Testis (tissue), 3 donors: ENCODE results near the gene IFI27L2. TPM values are rescaled to one million over a fixed set of nuclear protein-coding genes. Genes with fewer than 3 reads are reported as not detected.

Source experiments
- DNase-seq: peaks from one replicate; pipeline ENCODE4 v3.0.0-alpha.2; 2019
- H3K27ac ChIP-seq, 2 donors: fragments of 200-600 bp; sonication (generic); one replicate each; pipeline ENCODE4 v1.5.1; 2019
- H3K27me3 ChIP-seq: fragments of 200-600 bp; sonication (generic); one replicate; pipeline ENCODE4 v1.5.1; 2019
- H3K36me3 ChIP-seq: fragments of 200-600 bp; sonication (generic); one replicate; pipeline ENCODE4 v1.5.1; 2017; ENCODE audit warnings: low read depth; ENCODE audit errors: missing control alignments
- H3K4me1 ChIP-seq: fragments of 200-600 bp; sonication (generic); one replicate; pipeline ENCODE4 v1.5.1; 2019
- H3K4me3 ChIP-seq, 2 donors: fragments of 200-600 bp; sonication (generic); one replicate each; pipeline ENCODE4 v1.5.1; 2017 to 2019
- H3K9me3 ChIP-seq: fragments of 200-600 bp; sonication (generic); one replicate; pipeline ENCODE4 v1.5.1; 2017
- POLR2A ChIP-seq: fragments of 450-650 bp; IDR thresholded peaks from one replicate; pipeline ENCODE4 v1.6.1; 2017; ENCODE audit warnings: antibody characterized with exemption, mild to moderate bottlenecking, moderate library complexity
- WGBS, 2 donors: methylation state at CpG; one replicate each; pipeline ENCODE4 v1.1.5; 2018; 5-methylcytosine and 5-hydroxymethylcytosine counted together
- intact Hi-C: fragments of 100-400 bp; cut with DNase I; formaldehyde crosslinking; loops from one replicate; pipeline ENCODE4 v1.15.1; 2023; ENCODE audit warnings: low total_unique reads
- polyA plus RNA-seq: library from polyadenylated mRNA; stranded (reverse); fragments of 350-450 nt; fragmentation: Illumina TruSeq; extraction: RNeasy Lipid Tissue Mini Kit (QIAGEN cat#74804); gene quantifications from one replicate; pipeline ENCODE4 v1.2.3, GENCODE V29; 2014; ENCODE audit warnings: low read depth, low replicate concordance; ENCODE audit not compliant: insufficient read depth
- total RNA-seq, 2 donors: library from RNA; depleted of rRNA; stranded (reverse); fragments of >200 nt; gene quantifications; one replicate each; pipeline ENCODE4 v1.2.3, GENCODE V29; 2016
- TF ChIP-seq, protein P1 (sequence below), 3 experiments: fragments of 450-650 bp in 2 of 3; fragments of 200-600 bp in 1 of 3; sonication (generic) in 1 of 3; IDR thresholded peaks; one replicate each; pipeline ENCODE4 v1.5.1; 2016 to 2019; ENCODE audit warnings: antibody characterized with exemption in 3 of 3, mild to moderate bottlenecking in 2 of 3, moderate library complexity in 1 of 3

IFI27L2 gene
- total and polyA plus RNA-seq, 3 donors from 2014 or later = 71.8 to 187 (median 182) TPM

DNA sequence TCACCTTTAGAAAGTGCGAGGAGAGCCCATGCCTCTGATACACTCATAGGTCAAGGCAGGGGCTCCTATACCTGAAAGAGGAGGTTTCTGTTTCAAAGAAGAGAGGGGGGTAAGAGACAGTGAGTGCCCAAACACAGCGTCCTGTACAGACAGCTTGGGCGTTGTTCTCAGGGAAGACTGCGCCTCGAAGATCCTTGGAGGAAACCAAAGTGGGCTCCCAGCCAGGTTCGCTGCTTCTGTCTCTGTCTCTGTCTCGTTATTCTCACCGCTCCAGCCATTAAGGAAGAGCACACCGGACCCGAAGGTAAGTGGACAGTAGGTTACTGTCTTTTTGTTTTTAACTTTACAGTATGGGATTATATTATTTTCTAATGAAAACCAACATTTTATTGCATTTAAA lies 24.7 kb downstream of the IFI27L2 start:
- intact Hi-C loops = no loop called here
- Histone ChIP-seq H3K27ac (peak overlapping the region in 1 of 2 donors; percentile 60), H3K4me3 (no peak overlapping the region), H3K27me3 (no peaks in the 10 kb centered on the region), H3K9me3 (no peaks in the 10 kb centered on the region), H3K36me3 (no peaks in the 10 kb centered on the region), H3K4me1 (peaks cover 29% of the 10 kb centered on the region)
- DNase-seq = peak; percentile 86
- TF ChIP-seq, protein P1, sequence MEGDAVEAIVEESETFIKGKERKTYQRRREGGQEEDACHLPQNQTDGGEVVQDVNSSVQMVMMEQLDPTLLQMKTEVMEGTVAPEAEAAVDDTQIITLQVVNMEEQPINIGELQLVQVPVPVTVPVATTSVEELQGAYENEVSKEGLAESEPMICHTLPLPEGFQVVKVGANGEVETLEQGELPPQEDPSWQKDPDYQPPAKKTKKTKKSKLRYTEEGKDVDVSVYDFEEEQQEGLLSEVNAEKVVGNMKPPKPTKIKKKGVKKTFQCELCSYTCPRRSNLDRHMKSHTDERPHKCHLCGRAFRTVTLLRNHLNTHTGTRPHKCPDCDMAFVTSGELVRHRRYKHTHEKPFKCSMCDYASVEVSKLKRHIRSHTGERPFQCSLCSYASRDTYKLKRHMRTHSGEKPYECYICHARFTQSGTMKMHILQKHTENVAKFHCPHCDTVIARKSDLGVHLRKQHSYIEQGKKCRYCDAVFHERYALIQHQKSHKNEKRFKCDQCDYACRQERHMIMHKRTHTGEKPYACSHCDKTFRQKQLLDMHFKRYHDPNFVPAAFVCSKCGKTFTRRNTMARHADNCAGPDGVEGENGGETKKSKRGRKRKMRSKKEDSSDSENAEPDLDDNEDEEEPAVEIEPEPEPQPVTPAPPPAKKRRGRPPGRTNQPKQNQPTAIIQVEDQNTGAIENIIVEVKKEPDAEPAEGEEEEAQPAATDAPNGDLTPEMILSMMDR (IDR thresholded peaks at IDR 0.05) = no peak
- TF ChIP-seq POLR2A = no peak
- WGBS, 2 donors = 36 to 61% methylated on average over 10 of the region's 10 CpGs

DNA sequence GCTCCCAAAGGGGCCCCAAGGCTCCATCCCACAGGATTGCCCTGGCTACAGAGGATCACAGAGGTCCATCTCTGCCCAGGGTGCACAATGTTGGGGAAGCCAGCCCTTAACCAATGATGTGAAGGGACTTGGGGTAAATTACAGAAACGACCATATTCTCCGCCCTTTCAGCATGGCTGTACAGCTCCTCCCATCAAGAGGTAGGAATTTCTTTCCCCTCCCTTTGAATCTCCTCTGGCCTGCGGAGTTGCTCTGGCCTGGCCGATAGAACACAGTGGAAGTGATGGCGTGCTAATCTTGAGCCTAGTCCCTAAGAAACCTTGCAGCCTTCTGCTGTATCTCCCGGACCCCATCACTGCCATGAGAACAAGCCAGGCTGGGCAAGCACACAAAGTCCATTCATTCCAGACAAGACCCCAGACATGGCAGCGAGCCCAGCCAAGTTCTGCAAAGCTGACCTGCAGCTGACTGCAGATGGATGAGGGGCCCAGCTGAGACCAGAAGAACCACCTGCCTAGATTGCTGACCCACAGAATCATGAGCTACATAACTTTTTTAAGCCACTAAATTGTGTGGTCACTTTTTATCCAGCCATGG lies 25.8 kb downstream of the IFI27L2 start:
- intact Hi-C loops = no loop called here
- H3K4me1 ChIP-seq = peaks cover 20% of the 10 kb centered on the region
- WGBS, 2 donors = 50 to 52% methylated on average over 6 to 7 of the region's 7 CpGs
- H3K4me3 ChIP-seq = no peak overlapping the region
- TF ChIP-seq, protein P1 (IDR thresholded peaks at IDR 0.05) = no peak
- TF ChIP-seq POLR2A = no peak
- DNase-seq = peak; percentile 33
- H3K36me3 ChIP-seq = no peaks in the 10 kb centered on the region
- no peaks in the 10 kb centered on the region for H3K27me3 ChIP-seq
- H3K9me3 ChIP-seq = no peaks in the 10 kb centered on the region
- no peak overlapping the region for H3K27ac ChIP-seq

DNA sequence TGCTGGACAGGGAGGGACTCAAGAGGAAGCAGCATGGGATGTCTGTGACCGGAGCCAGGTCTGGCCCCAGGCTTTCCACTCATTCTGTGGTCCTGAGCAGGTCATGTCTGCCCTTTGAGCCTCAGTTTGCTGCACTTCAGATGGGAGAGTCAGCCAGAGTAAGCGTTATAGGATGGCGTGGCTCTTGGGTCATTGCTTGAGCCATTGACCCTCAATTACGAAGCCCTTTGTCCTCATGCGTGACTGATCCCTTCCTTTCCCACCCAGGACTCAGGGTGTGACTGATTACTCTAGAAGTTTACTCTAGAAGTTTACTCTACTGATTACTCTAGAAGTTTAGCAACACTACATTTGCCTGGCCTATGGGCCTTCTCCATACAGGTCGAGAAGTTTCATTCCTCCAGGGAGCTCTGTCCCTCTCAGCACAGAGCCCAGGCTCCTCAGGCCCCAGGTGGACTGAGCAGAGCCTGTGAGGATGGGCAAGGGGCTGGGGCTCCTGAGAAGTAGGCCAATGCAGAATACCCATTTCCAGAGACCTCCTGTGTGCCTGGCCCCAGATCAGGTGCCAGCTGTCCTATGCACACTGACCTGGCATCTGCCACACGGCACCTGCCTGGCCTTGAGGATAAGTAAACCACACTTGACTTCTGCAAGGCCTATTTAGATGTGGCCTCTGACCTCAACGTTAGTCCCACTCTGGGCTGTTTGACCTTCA lies 26.5 kb downstream of the IFI27L2 start:
- Histone ChIP-seq H3K9me3 (no peaks in the 10 kb centered on the region), H3K36me3 (no peaks in the 10 kb centered on the region), H3K27me3 (no peaks in the 10 kb centered on the region), H3K27ac (no peak overlapping the region), H3K4me3 (no peak overlapping the region), H3K4me1 (peaks cover 20% of the 10 kb centered on the region)
- TF ChIP-seq, protein P1 (IDR thresholded peaks at IDR 0.05) = no peak
- TF ChIP-seq POLR2A = no peak
- intact Hi-C loops = no loop called here
- 79 to 88% methylated on average over 8 of the region's 8 CpGs for WGBS, 2 donors
- no peak for DNase-seq

DNA sequence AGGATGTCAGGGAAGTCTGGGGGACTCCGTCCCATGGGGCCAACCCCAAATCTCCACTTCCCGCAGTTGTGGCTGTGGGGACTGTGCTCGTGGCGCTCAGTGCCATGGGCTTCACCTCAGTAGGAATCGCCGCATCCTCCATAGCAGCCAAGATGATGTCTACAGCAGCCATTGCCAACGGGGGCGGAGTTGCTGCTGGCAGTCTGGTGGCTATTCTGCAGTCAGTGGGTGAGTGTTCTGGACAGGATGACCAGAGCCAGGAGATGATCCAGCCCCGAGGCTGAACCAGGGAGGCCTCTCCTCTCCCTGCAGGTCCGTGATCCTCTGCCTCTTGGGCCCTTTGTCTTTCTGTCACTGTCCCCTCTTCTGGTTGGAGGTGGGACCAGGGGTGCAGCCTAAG lies 27.7 kb downstream of the IFI27L2 start:
- no peak overlapping the region for H3K4me3 ChIP-seq
- no peaks in the 10 kb centered on the region for H3K36me3 ChIP-seq
- TF ChIP-seq, protein P1 (IDR thresholded peaks at IDR 0.05) = no peak
- no peak for TF ChIP-seq POLR2A
- no peaks in the 10 kb centered on the region for H3K27me3 ChIP-seq
- 80 to 91% methylated on average over 1 to 10 of the region's 10 CpGs for WGBS, 2 donors
- peaks cover 20% of the 10 kb centered on the region for H3K4me1 ChIP-seq
- no peaks in the 10 kb centered on the region for H3K9me3 ChIP-seq
- intact Hi-C loops = no loop called here
- DNase-seq = no peak
- H3K27ac ChIP-seq = no peak overlapping the region
